DMS153 (cell line): ENCODE data around the gene KCNH8.

Source experiments
- DNase-seq: peaks from one replicate; lab custom pipeline; 2025; lab: John Stamatoyannopoulos, UW

The KCNH8 gene

GRCh38 chr3:19485267-19485666, 337.0 kb downstream of the KCNH8 start:
- DNase-seq, result no peak

GRCh38 chr3:19487386-19487785, 339.1 kb downstream of the KCNH8 start:
- DNase-seq, result no peak

DNA sequence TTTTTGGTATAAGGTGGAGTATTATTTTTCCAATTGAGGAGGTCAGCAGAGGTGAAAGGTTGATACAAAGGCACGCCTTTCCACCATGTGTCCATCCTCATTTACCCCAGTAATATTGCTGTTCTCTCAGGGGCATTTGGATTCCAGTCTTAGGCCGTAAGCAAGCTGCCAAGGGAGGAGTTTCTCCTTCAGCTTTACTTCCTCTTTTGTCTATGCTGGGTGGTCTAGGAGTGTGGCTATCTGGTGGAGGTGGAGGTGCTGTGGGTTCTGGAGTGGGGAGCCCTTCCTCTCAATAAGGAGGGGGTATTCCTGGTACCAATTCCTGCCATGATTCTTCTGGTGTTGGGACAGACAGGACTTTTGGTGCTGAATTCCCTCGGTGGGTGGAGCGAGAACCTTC, 340.6 kb downstream of the KCNH8 start:
- no peak for DNase-seq

- no peak for DNase-seq
Measured at GRCh38 chr3:19489936-19490335, 341.6 kb downstream of the KCNH8 start.

- no peak for DNase-seq
Measured at GRCh38 chr3:19506171-19506570, 357.9 kb downstream of the KCNH8 start.

- DNase-seq, result no peak
Measured at GRCh38 chr3:19522305-19522704, 374.0 kb downstream of the KCNH8 start.

DNA sequence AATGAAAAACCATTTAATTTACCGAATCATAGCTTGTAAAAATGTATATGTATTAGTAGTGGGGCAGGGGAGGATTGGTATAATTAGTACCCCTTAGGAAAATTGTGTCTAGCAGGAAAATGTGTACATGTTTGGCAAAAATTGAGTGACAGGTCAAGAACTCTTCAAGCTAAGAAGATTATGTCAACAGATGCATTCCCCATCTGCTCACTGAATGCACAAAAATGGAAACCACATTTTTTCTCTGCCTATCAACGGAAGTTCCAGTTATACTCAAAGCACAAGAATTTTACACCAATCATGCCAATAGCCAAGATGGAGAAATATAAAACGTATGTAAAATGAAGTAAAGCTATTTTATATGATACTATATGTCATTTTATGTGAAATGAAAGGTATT, 377.8 kb downstream of the KCNH8 start:
- DNase-seq, result no peak

DNA sequence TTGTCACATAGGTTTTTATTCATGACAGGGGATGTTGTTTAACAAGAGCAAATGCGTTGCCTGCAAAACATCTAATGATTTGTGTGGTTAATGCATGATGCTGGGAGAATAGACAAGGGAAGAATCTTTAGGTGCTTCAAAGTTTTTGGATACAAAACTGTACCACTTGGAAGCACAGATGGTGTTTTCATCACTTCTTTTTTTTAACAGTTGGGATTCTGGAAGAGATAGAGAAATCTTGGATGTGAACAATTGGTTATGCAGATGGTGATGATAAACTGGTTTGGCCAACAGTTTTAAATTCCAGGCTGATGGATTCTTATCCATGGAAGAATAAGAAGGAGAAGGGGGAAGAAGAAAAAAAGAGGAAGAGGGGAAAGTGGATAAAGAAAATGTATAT, 379.4 kb downstream of the KCNH8 start:
- DNase-seq, result no peak

GRCh38 chr3:19531426-19531825, 383.1 kb downstream of the KCNH8 start:
- no peak for DNase-seq

- DNase-seq, result no peak
Measured at GRCh38 chr3:19539518-19540392, 391.4 kb downstream of the KCNH8 start.

- no peak for DNase-seq
Measured at GRCh38 chr3:19540464-19540863, 392.2 kb downstream of the KCNH8 start.

DNA sequence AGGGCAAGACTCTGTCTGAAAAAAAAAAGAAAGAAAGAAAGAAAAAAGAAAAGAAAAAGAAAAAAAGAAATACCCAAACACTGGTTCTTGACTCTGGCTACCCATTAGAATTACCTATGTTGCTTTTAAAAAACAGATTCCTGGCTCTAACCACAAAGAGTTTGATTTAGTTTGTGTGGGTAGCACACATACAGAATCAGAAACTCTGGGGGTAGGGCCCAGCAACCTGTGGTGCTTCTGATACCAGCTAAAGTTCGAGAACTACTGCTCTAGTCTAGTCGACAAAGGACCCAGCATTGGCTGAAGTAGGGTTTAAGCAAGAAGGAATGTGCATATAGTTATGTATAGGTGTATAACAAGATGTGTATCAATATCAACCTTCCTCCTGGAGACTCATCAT, 393.0 kb downstream of the KCNH8 start:
- no peak for DNase-seq

DNA sequence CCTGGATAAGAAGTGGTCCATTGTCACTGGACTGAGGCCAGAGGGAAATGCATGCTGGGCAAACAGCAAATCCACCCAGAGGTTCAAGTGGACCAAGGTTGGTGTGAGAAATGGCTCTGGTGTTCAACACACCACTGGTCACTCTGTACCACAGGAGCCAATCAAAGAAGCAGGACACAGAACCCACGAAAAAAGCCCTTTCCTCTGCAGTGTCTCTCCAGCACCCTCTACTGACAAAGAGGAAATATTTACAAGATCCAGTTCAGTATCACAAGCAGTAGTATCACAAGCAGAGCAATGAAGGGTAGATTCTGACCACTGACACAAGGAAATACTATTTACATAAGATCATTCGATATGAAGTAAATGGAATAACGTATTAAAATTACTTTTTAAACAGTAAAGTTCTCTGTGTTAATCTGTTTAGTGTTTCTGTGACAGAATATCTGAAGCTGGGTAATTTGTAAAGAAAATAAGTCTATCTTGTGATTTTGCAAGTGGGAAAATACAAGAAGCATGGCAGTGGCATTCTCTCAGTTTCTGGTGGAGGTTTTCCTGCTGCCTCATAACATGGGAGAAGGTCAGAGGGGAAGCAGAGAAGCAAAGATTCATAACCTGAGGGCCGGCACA, 395.0 kb downstream of the KCNH8 start:
- no peak for DNase-seq

DNA sequence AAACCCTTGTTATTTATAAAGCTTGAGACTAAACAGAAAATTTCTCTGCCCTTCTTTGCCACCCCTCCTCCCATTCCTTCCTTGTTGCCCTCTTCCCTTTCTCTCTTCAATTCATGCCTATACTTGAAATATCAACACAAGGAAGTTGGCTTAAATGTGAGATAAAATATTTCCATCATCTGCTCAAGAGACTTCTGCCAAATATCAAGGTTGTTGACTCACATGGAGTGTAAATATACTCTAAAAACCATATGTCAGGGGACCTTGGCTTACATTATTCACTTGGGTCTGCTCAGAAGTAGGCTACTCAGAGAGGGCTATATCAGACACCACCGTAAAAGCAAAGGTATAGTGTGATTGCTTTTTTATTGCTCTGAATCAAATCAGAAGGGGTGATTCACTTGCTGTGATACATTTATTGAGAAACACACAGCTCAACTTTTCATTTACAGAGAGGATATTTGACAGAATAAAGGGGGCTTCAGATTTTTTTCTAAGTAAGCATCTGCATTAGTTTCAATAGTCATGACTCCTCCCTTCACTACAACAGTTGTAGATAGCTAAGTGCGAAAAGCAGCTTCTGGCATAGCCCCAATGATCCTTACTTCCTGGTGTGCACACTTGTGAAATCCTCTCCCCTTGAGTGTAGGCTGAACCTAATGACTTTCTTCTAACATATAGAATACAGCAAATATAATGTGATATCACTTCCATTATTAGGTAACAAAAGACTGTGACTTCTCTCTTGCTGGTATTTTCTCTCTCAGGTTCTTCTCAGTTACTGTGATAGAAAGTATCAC, 399.6 kb downstream of the KCNH8 start:
- DNase-seq, result no peak

- no peak for DNase-seq
Measured at GRCh38 chr3:19559724-19560442, 411.6 kb downstream of the KCNH8 start.

DNA sequence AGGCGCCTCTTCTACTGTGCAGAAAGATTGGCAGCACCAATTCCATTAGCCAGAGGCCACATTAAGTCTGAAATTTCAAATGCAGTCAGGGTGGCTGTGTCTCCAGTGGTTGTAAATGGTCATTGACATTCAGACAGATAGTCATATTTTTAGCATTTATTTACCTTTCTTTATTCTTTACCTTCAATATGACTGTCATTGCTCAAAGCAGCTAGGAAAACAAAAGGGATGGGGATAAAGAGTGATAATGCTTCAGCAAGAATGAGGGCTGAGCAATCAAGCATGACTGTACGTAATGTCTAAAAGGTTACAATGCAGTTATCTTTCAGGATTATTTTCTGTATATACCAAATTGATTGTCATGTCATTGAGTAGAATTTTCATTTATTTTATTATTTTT, 425.3 kb downstream of the KCNH8 start:
- DNase-seq, result no peak

- no peak for DNase-seq
Measured at GRCh38 chr3:19574268-19574667, 426.0 kb downstream of the KCNH8 start.

GRCh38 chr3:19576343-19576742, 428.0 kb downstream of the KCNH8 start:
- no peak for DNase-seq
